ENCODE measurements around the gene TMEM150C.

DNA sequence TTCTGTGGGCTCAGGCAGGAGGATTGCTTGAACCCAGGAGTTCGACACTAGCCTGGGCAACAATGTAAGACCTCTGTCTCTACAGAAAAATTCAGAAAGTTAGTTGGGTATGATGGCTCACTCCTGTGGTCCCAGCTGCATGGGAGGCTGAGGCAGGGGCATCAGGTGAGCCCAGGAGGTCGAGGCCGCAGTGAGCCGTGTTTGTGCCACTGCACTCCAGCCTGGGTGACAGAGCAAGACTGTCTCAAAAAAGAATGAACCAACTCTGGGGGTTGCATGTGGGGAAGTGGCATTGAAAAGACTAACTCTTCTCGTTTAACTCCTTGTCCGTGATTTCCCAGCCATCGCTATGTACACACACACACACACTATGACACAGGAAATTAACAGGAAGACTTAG is 104.5 kb downstream of the TMEM150C start:
- TF ChIP-seq, protein P1, sequence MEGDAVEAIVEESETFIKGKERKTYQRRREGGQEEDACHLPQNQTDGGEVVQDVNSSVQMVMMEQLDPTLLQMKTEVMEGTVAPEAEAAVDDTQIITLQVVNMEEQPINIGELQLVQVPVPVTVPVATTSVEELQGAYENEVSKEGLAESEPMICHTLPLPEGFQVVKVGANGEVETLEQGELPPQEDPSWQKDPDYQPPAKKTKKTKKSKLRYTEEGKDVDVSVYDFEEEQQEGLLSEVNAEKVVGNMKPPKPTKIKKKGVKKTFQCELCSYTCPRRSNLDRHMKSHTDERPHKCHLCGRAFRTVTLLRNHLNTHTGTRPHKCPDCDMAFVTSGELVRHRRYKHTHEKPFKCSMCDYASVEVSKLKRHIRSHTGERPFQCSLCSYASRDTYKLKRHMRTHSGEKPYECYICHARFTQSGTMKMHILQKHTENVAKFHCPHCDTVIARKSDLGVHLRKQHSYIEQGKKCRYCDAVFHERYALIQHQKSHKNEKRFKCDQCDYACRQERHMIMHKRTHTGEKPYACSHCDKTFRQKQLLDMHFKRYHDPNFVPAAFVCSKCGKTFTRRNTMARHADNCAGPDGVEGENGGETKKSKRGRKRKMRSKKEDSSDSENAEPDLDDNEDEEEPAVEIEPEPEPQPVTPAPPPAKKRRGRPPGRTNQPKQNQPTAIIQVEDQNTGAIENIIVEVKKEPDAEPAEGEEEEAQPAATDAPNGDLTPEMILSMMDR (IDR thresholded peaks at IDR 0.05; ENCODE audit: poor library complexity, severe bottlenecking) = no peak
- no peak for TF ChIP-seq RAD21 (conservative IDR thresholded peaks at IDR 0.05)
- TF ChIP-seq TAF1 (IDR thresholded peaks at IDR 0.05; ENCODE audit: low read depth) = no peak
- no peak for TF ChIP-seq EZH2 (IDR thresholded peaks at IDR 0.05; ENCODE audit: borderline replicate concordance, insufficient read depth, low read length, poor library complexity, severe bottlenecking)

All from neural cell (in vitro differentiated cells).